ENCODE measurements around the gene PRRG1.
A peak's percentile ranks its signal among the peaks of the same experiment; 100 is the strongest.
"Not testable (repeated sequence)": the region's sequence is repeated elsewhere in the genome, so short reads cannot be mapped to it uniquely, and the experiment has no call there.

The PRRG1 gene

GRCh38 chrX:37474478-37474877, 125.3 kb downstream of the PRRG1 start:
- DNase-seq: no peak

- no peak for DNase-seq
These were observed 127.5 kb downstream of the PRRG1 start for GRCh38 chrX:37476571-37477170.

- not testable (repeated sequence) for DNase-seq
These were observed 135.2 kb downstream of the PRRG1 start for GRCh38 chrX:37484335-37484734.

- DNase-seq: no peak
These were observed 136.3 kb downstream of the PRRG1 start for GRCh38 chrX:37485429-37485828.

- no peak for DNase-seq
These were observed 138.1 kb downstream of the PRRG1 start for GRCh38 chrX:37487271-37487670.

GRCh38 chrX:37488323-37488722, 139.2 kb downstream of the PRRG1 start:
- no peak for DNase-seq

GRCh38 chrX:37491686-37492085, 142.5 kb downstream of the PRRG1 start:
- no peak for DNase-seq

GRCh38 chrX:37495760-37496159, 146.6 kb downstream of the PRRG1 start:
- DNase-seq: peak; percentile 1

- DNase-seq: not testable (repeated sequence)
These were observed 148.0 kb downstream of the PRRG1 start for GRCh38 chrX:37497126-37497525.

GRCh38 chrX:37498323-37498722, 149.2 kb downstream of the PRRG1 start:
- DNase-seq: not testable (repeated sequence)

GRCh38 chrX:37499649-37500048, 150.5 kb downstream of the PRRG1 start:
- DNase-seq: not testable (repeated sequence)

- no peak for DNase-seq
These were observed 155.8 kb downstream of the PRRG1 start for GRCh38 chrX:37504991-37505390.

All from eye (tissue), 1 donor.